Stimulated activated naive CD8-positive, alpha-beta T cell treated with anti-CD3 and anti-CD28 coated beads, Interleukin-15, amount 100 ng/mL, for 72 hours (primary cell): Measurements from ENCODE around the gene PCNX1.

Experiments
- ATAC-seq: fragments of 150-1000 bp; cut with Tn5 transposase; 2 replicates; pipeline ENCODE4 v1.10.0; 2021; ENCODE audit warnings: mild to moderate bottlenecking, moderate library complexity
- DNase-seq, 2 donors: peaks; one replicate each; pipeline ENCODE4 v3.0.0; 2021 to 2022
- H3K27ac Mint-ChIP-seq, 2 donors: one replicate each; pipeline ENCODE4 v1.8.0; 2022; ENCODE audit warnings: mild to moderate bottlenecking in 2 of 2, mixed read lengths in 2 of 2, moderate library complexity in 2 of 2
- H3K27me3 Mint-ChIP-seq: one replicate; pipeline ENCODE4 v1.8.0; 2022; ENCODE audit warnings: mixed read lengths
- H3K4me1 Mint-ChIP-seq: one replicate; pipeline ENCODE4 v1.8.0; 2022; ENCODE audit warnings: mild to moderate bottlenecking, mixed read lengths
- H3K4me3 Mint-ChIP-seq, 2 donors: one replicate each; pipeline ENCODE4 v1.8.0; 2022; ENCODE audit warnings: mild to moderate bottlenecking in 2 of 2, mixed read lengths in 2 of 2, moderate library complexity in 1 of 2
- H3K9me3 Mint-ChIP-seq, 2 donors: one replicate each; pipeline ENCODE4 v1.8.0; 2022; ENCODE audit warnings: mixed read lengths in 2 of 2

PCNX1 gene

GRCh38 chr14:71163842-71164629 lies 256.8 kb downstream of the PCNX1 start:
- H3K27ac Mint-ChIP-seq = peak overlapping the region; percentile 2 to 55
- no peak for ATAC-seq
- H3K27me3 Mint-ChIP-seq = peaks cover 8% of the 10 kb centered on the region
- H3K9me3 Mint-ChIP-seq = peaks cover 10 to 11% of the 10 kb centered on the region in 2 donors
- no peak for DNase-seq
- H3K4me3 Mint-ChIP-seq = no peak overlapping the region
- peaks cover 17% of the 10 kb centered on the region for H3K4me1 Mint-ChIP-seq
